ENCODE results near the gene SEMA6A. TPM values are rescaled to one million over a fixed set of nuclear protein-coding genes. Genes with fewer than 3 reads are reported as not detected.
"Not testable (repeated sequence)": the region's sequence is repeated elsewhere in the genome, so short reads cannot be mapped to it uniquely, and the experiment has no call there.

Gene SEMA6A
- total RNA-seq, 1 donor from 2014 or later = 6.3 TPM

GRCh38 chr5:116559673-116560164 is 14.9 kb downstream of the SEMA6A start:
- no peak for DNase-seq
- no peak for ATAC-seq (ENCODE audit: poor library complexity)
- intact Hi-C loops (cut with DNase I) = loop anchor here (10.0 kb wide), 1 partner anchor 425 kb away; no protein-coding TSS in a partner anchor

- ATAC-seq (ENCODE audit: poor library complexity) (no peak), DNase-seq (no peak)
- intact Hi-C loops (cut with DNase I) = loop anchor here (10.0 kb wide), 1 partner anchor 424 kb away; no protein-coding TSS in a partner anchor
Observed at GRCh38 chr5:116559239-116559638, 15.4 kb downstream of the SEMA6A start.

GRCh38 chr5:116557669-116558271 is 16.9 kb downstream of the SEMA6A start:
- ATAC-seq (ENCODE audit: poor library complexity) (peak; percentile 69), DNase-seq (no peak)
- intact Hi-C loops (cut with DNase I) = loop anchor here (10.0 kb wide), 1 partner anchor 423 kb away; no protein-coding TSS in a partner anchor

- intact Hi-C loops (cut with DNase I) = loop anchor here (10.0 kb wide), 1 partner anchor 420 kb away; no protein-coding TSS in a partner anchor
- no peak for ATAC-seq (ENCODE audit: poor library complexity)
Observed at GRCh38 chr5:116554764-116555163, 19.9 kb downstream of the SEMA6A start.

GRCh38 chr5:116553366-116553765 is 21.3 kb downstream of the SEMA6A start:
- no peak for ATAC-seq (ENCODE audit: poor library complexity)
- intact Hi-C loops (cut with DNase I) = loop anchor here (10.0 kb wide), 1 partner anchor 419 kb away; no protein-coding TSS in a partner anchor
- no peak for DNase-seq

More at GRCh38 chr5:116554764-116555163, 19.9 kb downstream of the SEMA6A start:
- no peak for DNase-seq

GRCh38 chr5:116550082-116550481 is 24.5 kb downstream of the SEMA6A start:
- intact Hi-C loops (cut with DNase I) = loop anchor here (10.0 kb wide), 1 partner anchor 415 kb away; no protein-coding TSS in a partner anchor
- no peak for DNase-seq
- ATAC-seq (ENCODE audit: poor library complexity) = no peak

GRCh38 chr5:116546743-116547124 is 27.9 kb downstream of the SEMA6A start:
- no peak for ATAC-seq (ENCODE audit: poor library complexity)
- no peak for DNase-seq
- intact Hi-C loops (cut with DNase I) = no loop called here

GRCh38 chr5:116546033-116546742 is 28.4 kb downstream of the SEMA6A start:
- DNase-seq = no peak
- ATAC-seq (ENCODE audit: poor library complexity) = no peak
- intact Hi-C loops (cut with DNase I) = no loop called here

GRCh38 chr5:116545465-116545864 is 29.2 kb downstream of the SEMA6A start:
- intact Hi-C loops (cut with DNase I); DNase-seq; ATAC-seq (ENCODE audit: poor library complexity): not testable (repeated sequence)

- intact Hi-C loops (cut with DNase I) = no loop called here
- DNase-seq = no peak
- no peak for ATAC-seq (ENCODE audit: poor library complexity)
Observed at GRCh38 chr5:116544531-116545241, 29.9 kb downstream of the SEMA6A start.

GRCh38 chr5:116543501-116543900 is 31.1 kb downstream of the SEMA6A start:
- DNase-seq = no peak
- intact Hi-C loops (cut with DNase I) = no loop called here
- no peak for ATAC-seq (ENCODE audit: poor library complexity)

GRCh38 chr5:116542619-116543018 is 32.0 kb downstream of the SEMA6A start:
- ATAC-seq (ENCODE audit: poor library complexity) (no peak), DNase-seq (no peak)
- intact Hi-C loops (cut with DNase I) = no loop called here

GRCh38 chr5:116539222-116539621 is 35.4 kb downstream of the SEMA6A start:
- no peak for DNase-seq
- intact Hi-C loops (cut with DNase I) = no loop called here
- ATAC-seq (ENCODE audit: poor library complexity) = no peak

GRCh38 chr5:116536316-116537083 is 38.1 kb downstream of the SEMA6A start:
- intact Hi-C loops (cut with DNase I) = no loop called here
- no peak for DNase-seq
- no peak for ATAC-seq (ENCODE audit: poor library complexity)

- intact Hi-C loops (cut with DNase I) = no loop called here
- DNase-seq (no peak), ATAC-seq (ENCODE audit: poor library complexity) (peak; percentile 30)
Observed at GRCh38 chr5:116534964-116535651, 39.5 kb downstream of the SEMA6A start.

- DNase-seq (no peak), ATAC-seq (ENCODE audit: poor library complexity) (peak; percentile 44)
- intact Hi-C loops (cut with DNase I) = no loop called here
Observed at GRCh38 chr5:116532762-116533525, 41.7 kb downstream of the SEMA6A start.

GRCh38 chr5:116531635-116532034 is 43.0 kb downstream of the SEMA6A start:
- no peak for ATAC-seq (ENCODE audit: poor library complexity)
- DNase-seq = no peak
- intact Hi-C loops (cut with DNase I) = no loop called here
